ENCODE results near the gene CNOT10. TPM values are rescaled to one million over a fixed set of nuclear protein-coding genes. Genes with fewer than 3 reads are reported as not detected.

Gene CNOT10
- total RNA-seq, 2 experiments from 2014 or later, result 56.4 to 59.4 TPM

Other genes starting within 250 kb of the CNOT10 start
- 10 to 100 TPM; 86.5 to 87.3 TPM for gene CMTM6, start 182.3 kb upstream of the CNOT10 start, total RNA-seq
- 10 to 100 TPM; 35.3 to 36.1 TPM for gene DYNC1LI1, start 114.3 kb upstream of the CNOT10 start, total RNA-seq
- gene TRIM71, start 132.8 kb downstream of the CNOT10 start, total RNA-seq, result under 1 TPM; 0.04 to 0.06 TPM

All from activated CD8-positive, alpha-beta memory T cell treated with anti-CD3 and anti-CD28 coated beads for 36 hours (primary cell).